Suprapubic skin (tissue), 3 donors: ENCODE results near the gene INPP5K.

Source experiments
- POLR2A ChIP-seq, 2 donors: fragments of 450-650 bp; IDR thresholded peaks; one replicate each; pipeline ENCODE4 v1.6.1; 2017; ENCODE audit warnings: antibody characterized with exemption in 2 of 2, mild to moderate bottlenecking in 2 of 2, moderate library complexity in 2 of 2
- TF ChIP-seq, protein P1 (sequence below), 2 donors: fragments of 200-600 bp in 1 of 2; fragments of 450-650 bp in 1 of 2; sonication (generic) in 1 of 2; IDR thresholded peaks; one replicate each; pipeline ENCODE4 v1.5.1; 2016 to 2019; ENCODE audit warnings: antibody characterized with exemption in 2 of 2, mild to moderate bottlenecking in 1 of 2, moderate library complexity in 1 of 2

DNA sequence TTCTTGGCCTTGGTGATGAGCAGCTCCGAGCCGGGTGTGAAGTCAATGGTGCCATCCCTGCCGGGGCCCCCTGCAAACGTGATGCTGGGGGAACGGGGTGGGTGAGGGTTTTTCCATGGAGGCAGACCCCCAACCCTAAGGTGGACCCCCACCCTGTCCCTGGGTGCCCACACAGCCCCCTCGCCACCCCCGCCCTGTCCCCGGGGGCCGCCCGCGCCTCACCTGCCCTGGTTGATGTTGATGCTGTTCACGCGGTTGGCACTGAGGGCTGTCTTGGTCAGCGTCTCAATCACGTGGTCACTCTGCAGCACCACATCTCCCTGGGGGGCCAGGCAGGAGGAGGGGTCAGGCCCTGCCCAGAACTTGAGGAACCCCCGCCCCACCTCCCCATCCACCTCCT lies 49.2 kb downstream of the INPP5K start:
- TF ChIP-seq, protein P1, sequence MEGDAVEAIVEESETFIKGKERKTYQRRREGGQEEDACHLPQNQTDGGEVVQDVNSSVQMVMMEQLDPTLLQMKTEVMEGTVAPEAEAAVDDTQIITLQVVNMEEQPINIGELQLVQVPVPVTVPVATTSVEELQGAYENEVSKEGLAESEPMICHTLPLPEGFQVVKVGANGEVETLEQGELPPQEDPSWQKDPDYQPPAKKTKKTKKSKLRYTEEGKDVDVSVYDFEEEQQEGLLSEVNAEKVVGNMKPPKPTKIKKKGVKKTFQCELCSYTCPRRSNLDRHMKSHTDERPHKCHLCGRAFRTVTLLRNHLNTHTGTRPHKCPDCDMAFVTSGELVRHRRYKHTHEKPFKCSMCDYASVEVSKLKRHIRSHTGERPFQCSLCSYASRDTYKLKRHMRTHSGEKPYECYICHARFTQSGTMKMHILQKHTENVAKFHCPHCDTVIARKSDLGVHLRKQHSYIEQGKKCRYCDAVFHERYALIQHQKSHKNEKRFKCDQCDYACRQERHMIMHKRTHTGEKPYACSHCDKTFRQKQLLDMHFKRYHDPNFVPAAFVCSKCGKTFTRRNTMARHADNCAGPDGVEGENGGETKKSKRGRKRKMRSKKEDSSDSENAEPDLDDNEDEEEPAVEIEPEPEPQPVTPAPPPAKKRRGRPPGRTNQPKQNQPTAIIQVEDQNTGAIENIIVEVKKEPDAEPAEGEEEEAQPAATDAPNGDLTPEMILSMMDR (IDR thresholded peaks at IDR 0.05): no peak
- no peak for TF ChIP-seq POLR2A (IDR thresholded peaks at IDR 0.05)
